ENCODE data around the gene TGFBR3.

DNA sequence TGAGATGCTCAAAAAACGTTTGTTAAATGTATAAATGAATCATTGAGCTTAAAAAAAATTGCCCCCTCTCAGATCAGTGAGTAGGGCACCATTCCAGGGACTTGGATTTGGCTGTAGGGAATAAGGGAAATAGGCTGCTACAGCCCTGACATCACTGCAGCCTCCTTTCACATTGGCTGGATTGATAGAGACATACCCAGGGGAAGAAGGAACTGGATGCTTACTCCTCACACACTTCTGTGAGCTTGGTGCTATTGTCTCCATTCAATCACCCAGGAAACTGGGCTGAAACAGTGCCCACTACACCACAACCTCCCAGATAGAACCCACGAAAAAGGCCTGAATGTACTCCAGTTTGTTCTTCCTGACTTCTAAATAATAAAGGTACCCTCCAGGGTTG is 87.2 kb downstream of the TGFBR3 start:
- TF ChIP-seq, protein P1, sequence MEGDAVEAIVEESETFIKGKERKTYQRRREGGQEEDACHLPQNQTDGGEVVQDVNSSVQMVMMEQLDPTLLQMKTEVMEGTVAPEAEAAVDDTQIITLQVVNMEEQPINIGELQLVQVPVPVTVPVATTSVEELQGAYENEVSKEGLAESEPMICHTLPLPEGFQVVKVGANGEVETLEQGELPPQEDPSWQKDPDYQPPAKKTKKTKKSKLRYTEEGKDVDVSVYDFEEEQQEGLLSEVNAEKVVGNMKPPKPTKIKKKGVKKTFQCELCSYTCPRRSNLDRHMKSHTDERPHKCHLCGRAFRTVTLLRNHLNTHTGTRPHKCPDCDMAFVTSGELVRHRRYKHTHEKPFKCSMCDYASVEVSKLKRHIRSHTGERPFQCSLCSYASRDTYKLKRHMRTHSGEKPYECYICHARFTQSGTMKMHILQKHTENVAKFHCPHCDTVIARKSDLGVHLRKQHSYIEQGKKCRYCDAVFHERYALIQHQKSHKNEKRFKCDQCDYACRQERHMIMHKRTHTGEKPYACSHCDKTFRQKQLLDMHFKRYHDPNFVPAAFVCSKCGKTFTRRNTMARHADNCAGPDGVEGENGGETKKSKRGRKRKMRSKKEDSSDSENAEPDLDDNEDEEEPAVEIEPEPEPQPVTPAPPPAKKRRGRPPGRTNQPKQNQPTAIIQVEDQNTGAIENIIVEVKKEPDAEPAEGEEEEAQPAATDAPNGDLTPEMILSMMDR (IDR thresholded peaks at IDR 0.05): no peak
- TF ChIP-seq POLR2A (IDR thresholded peaks at IDR 0.05) (no peak), POLR2AphosphoS5 (IDR thresholded peaks at IDR 0.05) (no peak), EP300 (IDR thresholded peaks at IDR 0.05) (no peak)
